Upper lobe of left lung (tissue), 4 donors: ENCODE results near the gene RAX2.

Experiments used
- EP300 ChIP-seq, 4 donors: sonication (generic); formaldehyde crosslinking; IDR thresholded peaks; one replicate each; pipeline ENCODE4 v1.5.1; 2017; ENCODE audit warnings: antibody characterized with exemption in 4 of 4, control low read depth in 2 of 4
- POLR2A ChIP-seq, 4 donors: fragments of 450-650 bp; IDR thresholded peaks; one replicate each; pipeline ENCODE4 v1.5.1; 2016 to 2017; ENCODE audit warnings: antibody characterized with exemption in 4 of 4, mild to moderate bottlenecking in 2 of 4
- POLR2AphosphoS5 ChIP-seq, 2 donors: sonication (generic); formaldehyde crosslinking; IDR thresholded peaks; one replicate each; pipeline ENCODE4 v1.5.1; 2017; ENCODE audit warnings: antibody characterized with exemption in 2 of 2
- TF ChIP-seq, protein P1 (sequence below), 6 experiments: fragments of 450-650 bp in 4 of 6; fragments of 200-600 bp in 2 of 6; sonication (generic) in 2 of 6; IDR thresholded peaks; one replicate each; pipeline ENCODE4 v1.5.1; 2016 to 2019; ENCODE audit warnings: antibody characterized with exemption in 6 of 6

DNA sequence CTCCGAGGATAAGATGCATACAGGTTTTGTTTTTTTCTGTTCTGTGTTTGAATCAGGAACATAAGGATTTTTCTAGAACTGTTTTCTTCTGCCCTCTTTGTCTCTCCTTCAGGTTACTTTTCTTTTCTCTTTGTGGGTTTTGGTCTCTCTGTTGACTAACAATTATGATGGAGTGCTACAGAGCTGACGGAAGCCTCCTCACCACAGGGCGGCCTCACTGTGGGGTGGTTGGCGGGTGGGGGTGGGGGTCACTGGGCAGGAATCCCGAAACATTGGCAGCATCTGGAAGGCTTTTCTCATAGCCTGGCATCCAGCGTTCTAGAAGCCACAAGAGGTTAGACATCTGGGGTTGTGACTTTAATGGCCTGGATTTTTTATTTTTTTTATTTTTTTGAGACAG, 26.1 kb upstream of the RAX2 start:
- TF ChIP-seq, protein P1, sequence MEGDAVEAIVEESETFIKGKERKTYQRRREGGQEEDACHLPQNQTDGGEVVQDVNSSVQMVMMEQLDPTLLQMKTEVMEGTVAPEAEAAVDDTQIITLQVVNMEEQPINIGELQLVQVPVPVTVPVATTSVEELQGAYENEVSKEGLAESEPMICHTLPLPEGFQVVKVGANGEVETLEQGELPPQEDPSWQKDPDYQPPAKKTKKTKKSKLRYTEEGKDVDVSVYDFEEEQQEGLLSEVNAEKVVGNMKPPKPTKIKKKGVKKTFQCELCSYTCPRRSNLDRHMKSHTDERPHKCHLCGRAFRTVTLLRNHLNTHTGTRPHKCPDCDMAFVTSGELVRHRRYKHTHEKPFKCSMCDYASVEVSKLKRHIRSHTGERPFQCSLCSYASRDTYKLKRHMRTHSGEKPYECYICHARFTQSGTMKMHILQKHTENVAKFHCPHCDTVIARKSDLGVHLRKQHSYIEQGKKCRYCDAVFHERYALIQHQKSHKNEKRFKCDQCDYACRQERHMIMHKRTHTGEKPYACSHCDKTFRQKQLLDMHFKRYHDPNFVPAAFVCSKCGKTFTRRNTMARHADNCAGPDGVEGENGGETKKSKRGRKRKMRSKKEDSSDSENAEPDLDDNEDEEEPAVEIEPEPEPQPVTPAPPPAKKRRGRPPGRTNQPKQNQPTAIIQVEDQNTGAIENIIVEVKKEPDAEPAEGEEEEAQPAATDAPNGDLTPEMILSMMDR (IDR thresholded peaks at IDR 0.05) = no peak
- TF ChIP-seq POLR2AphosphoS5 (IDR thresholded peaks at IDR 0.05) (no peak), POLR2A (IDR thresholded peaks at IDR 0.05) (no peak), EP300 (IDR thresholded peaks at IDR 0.05) (no peak)
